Measurements from ENCODE around the gene RABL2B. TPM values are rescaled to one million over a fixed set of nuclear protein-coding genes. Genes with fewer than 3 reads are reported as not detected.

RABL2B gene
- total RNA-seq, 2 donors from 2014 or later: 10.6 to 18.5 TPM

GRCh38 chr22:50722716-50723428 is 60.6 kb downstream of the RABL2B start:
- TF ChIP-seq POLR2A (IDR thresholded peaks at IDR 0.05): no peak
- TF ChIP-seq, protein P1, sequence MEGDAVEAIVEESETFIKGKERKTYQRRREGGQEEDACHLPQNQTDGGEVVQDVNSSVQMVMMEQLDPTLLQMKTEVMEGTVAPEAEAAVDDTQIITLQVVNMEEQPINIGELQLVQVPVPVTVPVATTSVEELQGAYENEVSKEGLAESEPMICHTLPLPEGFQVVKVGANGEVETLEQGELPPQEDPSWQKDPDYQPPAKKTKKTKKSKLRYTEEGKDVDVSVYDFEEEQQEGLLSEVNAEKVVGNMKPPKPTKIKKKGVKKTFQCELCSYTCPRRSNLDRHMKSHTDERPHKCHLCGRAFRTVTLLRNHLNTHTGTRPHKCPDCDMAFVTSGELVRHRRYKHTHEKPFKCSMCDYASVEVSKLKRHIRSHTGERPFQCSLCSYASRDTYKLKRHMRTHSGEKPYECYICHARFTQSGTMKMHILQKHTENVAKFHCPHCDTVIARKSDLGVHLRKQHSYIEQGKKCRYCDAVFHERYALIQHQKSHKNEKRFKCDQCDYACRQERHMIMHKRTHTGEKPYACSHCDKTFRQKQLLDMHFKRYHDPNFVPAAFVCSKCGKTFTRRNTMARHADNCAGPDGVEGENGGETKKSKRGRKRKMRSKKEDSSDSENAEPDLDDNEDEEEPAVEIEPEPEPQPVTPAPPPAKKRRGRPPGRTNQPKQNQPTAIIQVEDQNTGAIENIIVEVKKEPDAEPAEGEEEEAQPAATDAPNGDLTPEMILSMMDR (IDR thresholded peaks at IDR 0.05): no peak
- DNase-seq (no peak), ATAC-seq (no peak)
- Histone ChIP-seq H3K36me3 (replicated peaks in 1 of 2; ENCODE audit: insufficient read depth in 1 of 2, low read depth in 2 of 2) (no peaks in the 10 kb centered on the region), H3K27me3 (no peaks in the 10 kb centered on the region), H3K9me3 (no peaks in the 10 kb centered on the region), H3K4me1 (peaks cover 11% of the 10 kb centered on the region), H3K4me3 (no peak overlapping the region), H3K27ac (no peak overlapping the region)
- 85 to 87% methylated on average over 12 of the region's 12 CpGs for whole genome bisulfite sequencing, 2 donors
- intact Hi-C loops (cut with DNase I): no loop called here

DNA sequence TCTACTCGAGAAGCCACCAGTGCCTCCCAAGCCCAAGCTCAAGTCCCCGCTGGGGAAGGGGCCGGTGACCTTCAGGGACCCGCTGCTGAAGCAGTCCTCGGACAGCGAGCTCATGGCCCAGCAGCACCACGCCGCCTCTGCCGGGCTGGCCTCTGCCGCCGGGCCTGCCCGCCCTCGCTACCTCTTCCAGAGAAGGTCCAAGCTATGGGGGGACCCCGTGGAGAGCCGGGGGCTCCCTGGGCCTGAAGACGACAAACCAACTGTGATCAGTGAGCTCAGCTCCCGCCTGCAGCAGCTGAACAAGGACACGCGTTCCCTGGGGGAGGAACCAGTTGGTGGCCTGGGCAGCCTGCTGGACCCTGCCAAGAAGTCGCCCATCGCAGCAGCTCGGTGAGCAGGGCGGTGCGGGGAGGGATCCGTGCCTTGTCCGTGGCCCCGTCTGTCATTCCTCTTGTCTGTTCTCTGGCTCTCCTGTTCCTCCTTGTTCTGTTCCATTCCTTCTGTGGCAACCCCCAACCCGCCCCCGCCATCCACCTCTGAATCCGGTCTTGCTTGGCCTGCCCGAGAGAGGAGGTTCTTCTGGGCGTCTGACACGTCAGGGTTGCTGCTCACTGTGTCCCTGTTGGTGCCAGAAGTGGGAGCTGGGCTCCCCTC is 61.3 kb downstream of the RABL2B start:
- DNase-seq (no peak), ATAC-seq (no peak)
- Histone ChIP-seq H3K9me3 (no peaks in the 10 kb centered on the region), H3K4me1 (peaks cover 11% of the 10 kb centered on the region), H3K36me3 (replicated peaks in 1 of 2; ENCODE audit: insufficient read depth in 1 of 2, low read depth in 2 of 2) (no peaks in the 10 kb centered on the region), H3K27ac (no peak overlapping the region), H3K27me3 (no peaks in the 10 kb centered on the region), H3K4me3 (no peak overlapping the region)
- WGBS, 2 donors: 90% methylated on average over 19 to 33 of the region's 33 CpGs
- TF ChIP-seq POLR2A (IDR thresholded peaks at IDR 0.05): no peak
- TF ChIP-seq, protein P1 (IDR thresholded peaks at IDR 0.05): no peak
- intact Hi-C loops (cut with DNase I): no loop called here

GRCh38 chr22:50721257-50721844 is 62.1 kb downstream of the RABL2B start:
- DNase-seq (no peak), ATAC-seq (no peak)
- Histone ChIP-seq H3K27ac (no peak overlapping the region), H3K27me3 (no peaks in the 10 kb centered on the region), H3K4me3 (no peak overlapping the region), H3K9me3 (no peaks in the 10 kb centered on the region), H3K4me1 (peaks cover 11% of the 10 kb centered on the region), H3K36me3 (replicated peaks in 1 of 2; ENCODE audit: insufficient read depth in 1 of 2, low read depth in 2 of 2) (no peaks in the 10 kb centered on the region)
- TF ChIP-seq, protein P1 (IDR thresholded peaks at IDR 0.05): no peak
- TF ChIP-seq POLR2A (IDR thresholded peaks at IDR 0.05): no peak
- intact Hi-C loops (cut with DNase I): no loop called here
- WGBS, 2 donors: 77 to 88% methylated on average over 7 to 31 of the region's 32 CpGs

DNA sequence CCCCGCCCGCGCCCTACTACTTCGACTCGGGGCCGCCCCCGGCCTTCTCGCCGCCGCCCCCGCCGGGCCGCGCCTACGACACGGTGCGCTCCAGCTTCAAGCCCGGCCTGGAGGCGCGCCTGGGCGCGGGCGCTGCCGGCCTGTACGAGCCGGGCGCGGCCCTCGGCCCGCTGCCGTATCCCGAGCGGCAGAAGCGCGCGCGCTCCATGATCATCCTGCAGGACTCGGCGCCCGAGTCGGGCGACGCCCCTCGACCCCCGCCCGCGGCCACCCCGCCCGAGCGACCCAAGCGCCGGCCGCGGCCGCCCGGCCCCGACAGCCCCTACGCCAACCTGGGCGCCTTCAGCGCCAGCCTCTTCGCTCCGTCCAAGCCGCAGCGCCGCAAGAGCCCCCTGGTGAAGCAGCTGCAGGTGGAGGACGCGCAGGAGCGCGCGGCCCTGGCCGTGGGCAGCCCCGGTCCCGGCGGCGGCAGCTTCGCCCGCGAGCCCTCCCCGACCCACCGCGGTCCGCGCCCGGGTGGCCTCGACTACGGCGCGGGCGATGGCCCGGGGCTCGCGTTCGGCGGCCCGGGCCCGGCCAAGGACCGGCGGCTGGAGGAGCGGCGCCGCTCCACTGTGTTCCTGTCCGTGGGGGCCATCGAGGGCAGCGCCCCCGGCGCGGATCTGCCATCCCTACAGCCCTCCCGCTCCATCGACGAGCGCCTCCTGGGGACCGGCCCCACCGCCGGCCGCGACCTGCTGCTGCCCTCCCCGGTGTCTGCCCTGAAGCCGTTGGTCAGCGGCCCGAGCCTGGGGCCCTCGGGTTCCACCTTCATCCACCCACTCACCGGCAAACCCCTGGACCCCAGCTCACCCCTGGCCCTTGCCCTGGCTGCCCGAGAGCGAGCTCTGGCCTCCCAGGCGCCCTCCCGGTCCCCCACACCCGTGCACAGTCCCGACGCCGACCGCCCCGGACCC is 62.9 kb downstream of the RABL2B start:
- H3K27me3 ChIP-seq: no peaks in the 10 kb centered on the region
- intact Hi-C loops (cut with DNase I): no loop called here
- WGBS, 2 donors: 22% methylated on average over 105 of the region's 132 CpGs; no CpG with 5 or more reads in 1 of the 2 donors
- H3K36me3 ChIP-seq (replicated peaks in 1 of 2; ENCODE audit: insufficient read depth in 1 of 2, low read depth in 2 of 2): no peaks in the 10 kb centered on the region
- H3K27ac ChIP-seq: no peak overlapping the region
- ATAC-seq (no peak), DNase-seq (no peak)
- H3K4me1 ChIP-seq: peaks cover 11% of the 10 kb centered on the region
- no peaks in the 10 kb centered on the region for H3K9me3 ChIP-seq
- no peak overlapping the region for H3K4me3 ChIP-seq
- TF ChIP-seq, protein P1 (IDR thresholded peaks at IDR 0.05): no peak
- TF ChIP-seq POLR2A (IDR thresholded peaks at IDR 0.05): no peak

Data from body of pancreas (tissue), 4 donors.